ENCODE measurements around the gene SEL1L2.

DNA sequence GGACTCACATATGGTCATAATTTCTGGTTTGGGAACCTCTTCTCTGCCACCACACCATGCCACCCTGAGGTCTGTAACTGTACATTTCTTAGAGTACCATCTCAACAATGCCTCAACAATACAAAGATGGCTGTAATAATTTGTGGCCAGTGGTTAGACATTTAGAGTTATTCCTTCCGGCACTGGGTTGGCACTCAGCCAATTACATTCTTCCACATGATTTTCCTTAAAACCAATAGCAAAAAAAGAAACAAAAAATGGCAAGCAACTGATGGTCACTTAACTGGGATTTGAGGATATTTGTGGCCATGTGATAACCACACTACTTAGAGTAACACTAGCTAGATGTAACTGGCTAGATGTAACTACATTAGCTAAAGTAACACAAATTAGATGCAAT lies 79.9 kb downstream of the SEL1L2 start:
- TF ChIP-seq POLR2A (IDR thresholded peaks at IDR 0.05), result no peak
- TF ChIP-seq, protein P1, sequence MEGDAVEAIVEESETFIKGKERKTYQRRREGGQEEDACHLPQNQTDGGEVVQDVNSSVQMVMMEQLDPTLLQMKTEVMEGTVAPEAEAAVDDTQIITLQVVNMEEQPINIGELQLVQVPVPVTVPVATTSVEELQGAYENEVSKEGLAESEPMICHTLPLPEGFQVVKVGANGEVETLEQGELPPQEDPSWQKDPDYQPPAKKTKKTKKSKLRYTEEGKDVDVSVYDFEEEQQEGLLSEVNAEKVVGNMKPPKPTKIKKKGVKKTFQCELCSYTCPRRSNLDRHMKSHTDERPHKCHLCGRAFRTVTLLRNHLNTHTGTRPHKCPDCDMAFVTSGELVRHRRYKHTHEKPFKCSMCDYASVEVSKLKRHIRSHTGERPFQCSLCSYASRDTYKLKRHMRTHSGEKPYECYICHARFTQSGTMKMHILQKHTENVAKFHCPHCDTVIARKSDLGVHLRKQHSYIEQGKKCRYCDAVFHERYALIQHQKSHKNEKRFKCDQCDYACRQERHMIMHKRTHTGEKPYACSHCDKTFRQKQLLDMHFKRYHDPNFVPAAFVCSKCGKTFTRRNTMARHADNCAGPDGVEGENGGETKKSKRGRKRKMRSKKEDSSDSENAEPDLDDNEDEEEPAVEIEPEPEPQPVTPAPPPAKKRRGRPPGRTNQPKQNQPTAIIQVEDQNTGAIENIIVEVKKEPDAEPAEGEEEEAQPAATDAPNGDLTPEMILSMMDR (IDR thresholded peaks at IDR 0.05), result no peak
